SK-N-SH treated with all-trans-retinoic acid at 6 μM for 48 hours (cell line): ENCODE measurements around the gene S1PR3.

Source experiments
- ATAC-seq: fragments of 200-7000 bp; cut with Tn5 transposase; 3 replicates; pipeline ENCODE4 v1.9.1; 2020; ENCODE audit warnings: mild to moderate bottlenecking, moderate library complexity
- ARNTL ChIP-seq: fragments of 450-650 bp; formaldehyde crosslinking; IDR thresholded peaks from 2 replicates; pipeline ENCODE4 v1.5.0; 2020; ENCODE audit warnings: low read depth, mild to moderate bottlenecking, moderate library complexity, borderline replicate concordance
- BACH2 ChIP-seq: fragments of 250-450 bp; sonication (Bioruptor Pico); IDR thresholded peaks from 2 replicates; pipeline ENCODE4 v1.9.0; 2021; ENCODE audit warnings: mild to moderate bottlenecking, borderline replicate concordance
- CREB5 ChIP-seq: fragments of 250-450 bp; sonication (Bioruptor Pico); IDR thresholded peaks from 2 replicates; pipeline ENCODE4 v1.5.1; 2020; ENCODE audit warnings: low read depth, mild to moderate bottlenecking, moderate library complexity
- CSRNP3 ChIP-seq: fragments of 250-450 bp; sonication (Bioruptor Pico); IDR thresholded peaks from 2 replicates; pipeline ENCODE4 v1.5.1; 2021; ENCODE audit warnings: mild to moderate bottlenecking, moderate library complexity
- ESRRG ChIP-seq: fragments of 250-450 bp; sonication (Bioruptor Pico); IDR thresholded peaks from 2 replicates; pipeline ENCODE4 v1.6.1; 2021; ENCODE audit warnings: mild to moderate bottlenecking
- GLIS3 ChIP-seq: fragments of 250-450 bp; sonication (Bioruptor Pico); IDR thresholded peaks from 2 replicates; pipeline ENCODE4 v1.5.0; 2020; ENCODE audit warnings: mild to moderate bottlenecking, moderate library complexity
- ISL1 ChIP-seq: fragments of 250-450 bp; sonication (Bioruptor Pico); IDR thresholded peaks from 2 replicates; pipeline ENCODE4 v2.1.2; 2022; ENCODE audit warnings: mild to moderate bottlenecking, moderate library complexity
- OSR1 ChIP-seq: fragments of 250-450 bp; sonication (Bioruptor Pico); IDR thresholded peaks from 2 replicates; pipeline ENCODE4 v1.8.0; 2022; ENCODE audit warnings: moderate library complexity, mild to moderate bottlenecking, inconsistent platforms
- PATZ1 ChIP-seq: fragments of 250-450 bp; sonication (Bioruptor Pico); IDR thresholded peaks from 2 replicates; pipeline ENCODE4 v1.8.0; 2020; ENCODE audit warnings: mild to moderate bottlenecking, moderate library complexity, borderline replicate concordance
- PPARA ChIP-seq: fragments of 250-450 bp; sonication (Bioruptor Pico); IDR thresholded peaks from 2 replicates; pipeline ENCODE4 v1.5.0; 2020; ENCODE audit warnings: mild to moderate bottlenecking, borderline replicate concordance
- SNAI2 ChIP-seq: fragments of 250-450 bp; sonication (Bioruptor Pico); IDR thresholded peaks from 2 replicates; pipeline ENCODE4 v1.5.0; 2020; ENCODE audit warnings: mild to moderate bottlenecking, moderate library complexity
- TCF4 ChIP-seq: fragments of 250-450 bp; sonication (Bioruptor Pico); IDR thresholded peaks from 2 replicates; pipeline ENCODE4 v1.8.0; 2021; ENCODE audit warnings: mild to moderate bottlenecking, moderate library complexity, borderline replicate concordance
- TOX ChIP-seq: fragments of 250-450 bp; sonication (Bioruptor Pico); IDR thresholded peaks from 2 replicates; pipeline ENCODE4 v1.8.0; 2021; ENCODE audit warnings: mild to moderate bottlenecking, moderate library complexity, borderline replicate concordance
- TSHZ2 ChIP-seq: fragments of 250-450 bp; sonication (Bioruptor Pico); IDR thresholded peaks from 2 replicates; pipeline ENCODE4 v1.5.0; 2020; ENCODE audit warnings: mild to moderate bottlenecking, moderate library complexity
- ZFP3 ChIP-seq: fragments of 250-450 bp; sonication (Bioruptor Pico); IDR thresholded peaks from 2 replicates; pipeline ENCODE4 v1.5.0; 2020; ENCODE audit warnings: mild to moderate bottlenecking, moderate library complexity
- ZFP30 ChIP-seq: fragments of 450-650 bp; formaldehyde crosslinking; IDR thresholded peaks from 2 replicates; pipeline ENCODE4 v1.5.0; 2022; ENCODE audit warnings: mild to moderate bottlenecking, moderate library complexity
- ZNF565 ChIP-seq: fragments of 450-650 bp; formaldehyde crosslinking; conservative IDR thresholded peaks from 2 replicates; pipeline ENCODE4 v1.5.0; 2020; ENCODE audit warnings: low read depth, mild to moderate bottlenecking, moderate library complexity
- ZNF70 ChIP-seq: fragments of 450-650 bp; formaldehyde crosslinking; IDR thresholded peaks from 2 replicates; pipeline ENCODE4 v1.5.0; 2020; ENCODE audit warnings: mild to moderate bottlenecking, moderate library complexity
- ZNF8 ChIP-seq: fragments of 450-650 bp; formaldehyde crosslinking; IDR thresholded peaks from 2 replicates; pipeline ENCODE4 v1.5.0; 2020; ENCODE audit warnings: mild to moderate bottlenecking, moderate library complexity

The S1PR3 gene

GRCh38 chr9:89014153-89014552 is 22.9 kb downstream of the S1PR3 start (continued):
- TF ChIP-seq TSHZ2 (CRISPR knock-in tag) (no peak), ZNF8 (CRISPR knock-in tag) (no peak), ZNF70 (CRISPR knock-in tag) (no peak), ISL1 (CRISPR knock-in tag) (no peak), CREB5 (CRISPR knock-in tag) (no peak), OSR1 (CRISPR knock-in tag) (no peak)

GRCh38 chr9:89015336-89015735 is 24.1 kb downstream of the S1PR3 start:
- TF ChIP-seq CREB5 (CRISPR knock-in tag) (no peak), PPARA (no peak), SNAI2 (no peak), CSRNP3 (CRISPR knock-in tag) (no peak), ZFP30 (CRISPR knock-in tag) (no peak)
- no peak for ATAC-seq

- ATAC-seq, result peak; percentile 33
These were observed 29.5 kb downstream of the S1PR3 start for GRCh38 chr9:89020754-89021153.

More at GRCh38 chr9:89020754-89021153, 29.5 kb downstream of the S1PR3 start:
- TF ChIP-seq ZFP3 (CRISPR knock-in tag), result no peak
- TF ChIP-seq ZNF70 (CRISPR knock-in tag), result no peak
- no peak for TF ChIP-seq BACH2
- TF ChIP-seq PATZ1, result no peak
- TF ChIP-seq TOX (CRISPR knock-in tag), result no peak
- no peak for TF ChIP-seq ZNF565 (CRISPR knock-in tag)
- TF ChIP-seq ARNTL, result no peak
- TF ChIP-seq TSHZ2 (CRISPR knock-in tag), result no peak
- TF ChIP-seq TCF4 (CRISPR knock-in tag), result no peak
- TF ChIP-seq ESRRG (CRISPR knock-in tag), result no peak
- TF ChIP-seq GLIS3 (CRISPR knock-in tag), result no peak
- TF ChIP-seq CREB5 (CRISPR knock-in tag), result no peak
